HepG2 (cell line): ENCODE data around the gene CHCHD3. TPM values are rescaled to one million over a fixed set of nuclear protein-coding genes. Genes with fewer than 3 reads are reported as not detected.
A peak's percentile ranks its signal among the peaks of the same experiment; 100 is the strongest.

Experiments used
- ATAC-seq: fragments of 200-7000 bp; cut with Tn5 transposase; 3 replicates; pipeline ENCODE4 v1.9.1; 2020; ENCODE audit warnings: mild to moderate bottlenecking, moderate library complexity
- BruUV-seq: library from RNA; stranded (reverse); fragments of 400-500 nt; replicated peaks from 2 replicates; lab custom pipeline; 2021; lab: Mats Ljungman, UMichigan
- CTCF ChIA-PET: fragments of 300-600 bp; formaldehyde crosslinking; extraction: SDS; loops from one replicate; lab custom pipeline; 2021; ENCODE audit warnings: low total read pairs, inconsistent platforms, low intra/inter-chr PET ratio; lab: Yijun Ruan, JAX
- POLR2A ChIA-PET: fragments of 350-600 bp; sonication (Branson Sonifier 250); formaldehyde crosslinking; loops from one replicate; lab custom pipeline; 2020; ENCODE audit warnings: antibody characterized with exemption, inconsistent platforms; lab: Yijun Ruan, JAX
- DNase-seq: peaks from one replicate; pipeline ENCODE4 v3.0.0-alpha.2; 2015; ENCODE audit warnings: low spot score
- FAIRE-seq: peaks from 3 replicates; lab custom pipeline; 2011; peaks lifted over from hg19 to GRCh38; lab: Jason Lieb, UNC
- H2AFZ ChIP-seq: one replicate; pipeline ENCODE4 v1.6.1; 2011; ENCODE audit warnings: low read length, inconsistent platforms
- H3K27ac ChIP-seq: fragments of 300-600 bp; 3 replicates; pipeline ENCODE4 v1.8.0; 2011; ENCODE audit warnings: mixed run types, mild to moderate bottlenecking, mixed read lengths, low read length, inconsistent platforms; ENCODE audit not compliant: insufficient read depth; ENCODE audit errors: extremely low read length
- H3K27me3 ChIP-seq, 2 experiments: fragments of 200-600 bp in 1 of 2; 2 replicates in 1 of 2; 3 replicates in 1 of 2; pipeline versions ENCODE4 v1.6.0 to v1.8.0; 2011; ENCODE audit warnings: low read length in 2 of 2, mild to moderate bottlenecking in 2 of 2, moderate library complexity in 2 of 2, inconsistent platforms in 1 of 2; ENCODE audit not compliant: insufficient read depth in 2 of 2, control insufficient read depth in 1 of 2
- H3K36me3 ChIP-seq, 2 experiments: fragments of 200-600 bp in 1 of 2; replicated peaks in 1 of 2; 2 replicates in 1 of 2; 3 replicates in 1 of 2; pipeline versions ENCODE4 v1.5.1 to v1.8.0; 2011; ENCODE audit warnings: low read length in 2 of 2, inconsistent platforms in 1 of 2; ENCODE audit not compliant: insufficient read depth in 2 of 2, control insufficient read depth in 1 of 2
- H3K4me1 ChIP-seq: 2 replicates; pipeline ENCODE4 v1.5.1; 2012; ENCODE audit warnings: low read length, inconsistent platforms; ENCODE audit not compliant: insufficient read depth
- H3K4me2 ChIP-seq: 2 replicates; pipeline ENCODE4 v1.6.0; 2011; ENCODE audit warnings: low read depth, low read length, inconsistent platforms
- H3K4me3 ChIP-seq, 3 experiments: fragments of 200-600 bp in 1 of 3; sonication (generic), shearing (Covaris generic) in 1 of 3; replicated peaks in 1 of 3; 2 replicates each; pipeline ENCODE4 v1.5.1; 2011 to 2016; ENCODE audit warnings: low read length in 3 of 3, inconsistent platforms in 2 of 3, low read depth in 2 of 3, mild to moderate bottlenecking in 2 of 3, control low read depth in 1 of 3, mixed read lengths in 1 of 3; ENCODE audit not compliant: insufficient read depth in 1 of 3
- H3K79me2 ChIP-seq: one replicate; pipeline ENCODE4 v1.6.1; 2011; ENCODE audit warnings: low read length, inconsistent platforms; ENCODE audit not compliant: insufficient read depth
- H3K9ac ChIP-seq: 2 replicates; pipeline ENCODE4 v1.6.0; 2011; ENCODE audit warnings: mild to moderate bottlenecking, low read depth, low read length, inconsistent platforms; ENCODE audit not compliant: insufficient read depth
- H3K9me3 ChIP-seq: 2 replicates; pipeline ENCODE4 v1.5.1; 2012; ENCODE audit warnings: mild to moderate bottlenecking, low read length
- H4K20me1 ChIP-seq: 2 replicates; pipeline ENCODE4 v1.6.0; 2011; ENCODE audit warnings: inconsistent platforms, mild to moderate bottlenecking, low read length, moderate library complexity; ENCODE audit not compliant: insufficient read depth
- GATA4 ChIP-seq: sonication (generic); IDR thresholded peaks from 2 replicates; pipeline ENCODE4 v1.6.1; 2016; ENCODE audit warnings: antibody characterized with exemption, low read depth, borderline replicate concordance
- JARID2 ChIP-seq: sonication (generic); formaldehyde crosslinking; IDR thresholded peaks from 2 replicates; pipeline ENCODE4 v1.8.1; 2023; ENCODE audit warnings: missing genetic modification reagents, inconsistent platforms; ENCODE audit not compliant: insufficient replicate concordance
- ZKSCAN1 ChIP-seq: fragments of 150-350 bp; IDR thresholded peaks from 2 replicates; pipeline ENCODE4 v1.6.1; 2014; ENCODE audit warnings: low read length
- ZNF629 ChIP-seq: sonication (generic); formaldehyde crosslinking; conservative IDR thresholded peaks from 2 replicates; pipeline ENCODE4 v1.5.0; 2020; ENCODE audit warnings: missing genetic modification reagents
- WGBS: methylation state at CpG from one replicate; pipeline ENCODE4 v1.1.6; 2017; ENCODE audit warnings: low lambda C conversion rate; 5-methylcytosine and 5-hydroxymethylcytosine counted together
- in situ Hi-C: cut with HindIII; loops from 2 replicates; pipeline ENCODE4 v1.10.0; 2017; ENCODE audit warnings: low pct_unique_long_range_greater_than_20kb; ENCODE audit not compliant: extremely low pct_ligation_motif_present
- intact Hi-C: fragments of 100-400 bp; cut with micrococcal nuclease; formaldehyde crosslinking; loops from one replicate; pipeline ENCODE4 v1.10.0; 2022; ENCODE audit not compliant: unreplicated experiment
- polyA plus RNA-seq, 8 experiments: library from polyadenylated mRNA; depleted of rRNA in 3 of 8; stranded (reverse) in 7 of 8; unstranded in 1 of 8; fragments of >200 nt; fragmentation: Illumina TruSeq in 4 of 8; extraction: Trizol in 4 of 8; gene quantifications; 2 replicates each; pipeline versions ENCODE4 v1.2.1 to v1.2.3, GENCODE V29; 2011 to 2016; ENCODE audit warnings: low read depth in 4 of 8, missing spikeins in 1 of 8, mixed read lengths in 1 of 8; ENCODE audit not compliant: insufficient read depth in 1 of 8
- total RNA-seq, 5 experiments: library from RNA; depleted of rRNA; stranded (reverse); fragments of >200 nt; fragmentation: Illumina TruSeq; extraction: Trizol; gene quantifications; 2 replicates each; pipeline ENCODE4 v1.2.3, GENCODE V29; 2016; ENCODE audit warnings: low read depth in 1 of 5

Gene CHCHD3
- total and polyA plus RNA-seq, 2 of the 13 experiments (the other 11 are each of a cell fraction or from before 2014, with no cell fraction given) = 32.7 to 86.8 TPM

DNA sequence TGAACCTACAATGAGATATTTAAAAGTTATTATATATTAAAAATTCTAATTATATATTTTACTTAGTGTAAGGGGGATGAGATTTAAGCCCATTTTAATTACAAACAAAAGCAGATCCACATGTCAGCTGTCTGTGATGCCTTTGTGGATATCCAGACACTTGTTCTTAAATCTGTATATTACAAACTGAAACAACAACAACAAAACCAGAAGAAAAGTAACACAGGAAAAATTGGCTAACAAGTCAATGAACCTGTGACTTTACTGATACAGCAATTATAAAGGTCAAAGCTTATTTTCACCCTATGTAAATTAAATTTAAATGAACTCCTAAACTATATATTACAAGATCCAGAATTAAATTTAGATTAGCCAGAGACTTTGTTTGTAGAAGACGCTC, 222.7 kb downstream of the CHCHD3 start:
- ChIA-PET POLR2A (no interaction called here), CTCF (no interaction called here)
- WGBS = 100% methylated on average over 1 of the region's 1 CpG
- Histone ChIP-seq H3K27ac (no peak overlapping the region), H3K36me3 (0 out of 5 replicates have a peak, but pooled peaks cover 0 to 2% of the 10 kb centered on the region in 2 experiments), H3K9ac (no peak overlapping the region), H3K9me3 (no peaks in the 10 kb centered on the region), H3K27me3 (no peaks in the 10 kb centered on the region), H3K79me2 (no peaks in the 10 kb centered on the region), H3K4me1 (no peaks in the 10 kb centered on the region), H2AFZ (no peak overlapping the region), H4K20me1 (no peaks in the 10 kb centered on the region), H3K4me3 (no peak overlapping the region), H3K4me2 (no peak overlapping the region)
- FAIRE-seq (no peak), DNase-seq (no peak), ATAC-seq (no peak)
- TF ChIP-seq GATA4 (no peak), JARID2 (CRISPR knock-in tag) (no peak)
- intact Hi-C loops (no loop called here), in situ Hi-C loops (no loop called here)
- BruUV-seq = no TSS peak

DNA sequence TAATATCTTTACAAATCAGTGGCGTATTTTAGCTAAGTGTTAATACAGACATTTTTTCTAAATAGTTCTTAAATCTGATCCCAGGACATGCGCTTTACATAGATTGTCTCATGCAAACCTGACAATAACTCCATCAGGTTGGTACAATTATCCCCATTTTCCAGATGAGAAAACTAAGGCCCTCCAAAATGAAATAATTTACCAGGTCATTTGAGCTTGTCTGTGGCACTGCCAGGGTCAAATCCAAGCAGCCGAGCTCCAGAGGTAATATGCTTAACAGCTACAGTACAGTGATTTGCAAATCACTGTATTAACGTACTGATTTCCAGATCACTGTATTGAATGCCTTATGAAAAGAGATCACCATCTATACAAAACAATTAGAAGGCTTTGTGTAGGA, 223.1 kb downstream of the CHCHD3 start:
- intact Hi-C loops (no loop called here), in situ Hi-C loops (no loop called here)
- Histone ChIP-seq H3K36me3 (0 out of 5 replicates have a peak, but pooled peaks cover 0 to 2% of the 10 kb centered on the region in 2 experiments), H4K20me1 (no peaks in the 10 kb centered on the region), H3K27me3 (no peaks in the 10 kb centered on the region), H3K79me2 (no peaks in the 10 kb centered on the region), H3K4me2 (no peak overlapping the region), H3K9me3 (no peaks in the 10 kb centered on the region), H3K9ac (no peak overlapping the region), H3K27ac (no peak overlapping the region), H3K4me1 (no peaks in the 10 kb centered on the region), H2AFZ (no peak overlapping the region), H3K4me3 (no peak overlapping the region)
- WGBS = 96% methylated on average over 4 of the region's 4 CpGs
- CTCF ChIA-PET = no interaction called here
- FAIRE-seq (no peak), ATAC-seq (no peak), DNase-seq (no peak)
- no TSS peak for BruUV-seq
- POLR2A ChIA-PET = no interaction called here
- TF ChIP-seq ZNF629 (CRISPR knock-in tag) = peak; percentile 58
- TF ChIP-seq ZKSCAN1 = no peak
